Measurements from ENCODE around the gene DDIT4. TPM values are rescaled to one million over a fixed set of nuclear protein-coding genes. Genes with fewer than 3 reads are reported as not detected.
A peak's percentile ranks its signal among the peaks of the same experiment; 100 is the strongest.

Gene DDIT4
- total and polyA plus RNA-seq, 9 of the 15 experiments (the other 6 are each of a cell fraction or from before 2014, with no cell fraction given): 8.2 to 675 (median 159) TPM

DNA sequence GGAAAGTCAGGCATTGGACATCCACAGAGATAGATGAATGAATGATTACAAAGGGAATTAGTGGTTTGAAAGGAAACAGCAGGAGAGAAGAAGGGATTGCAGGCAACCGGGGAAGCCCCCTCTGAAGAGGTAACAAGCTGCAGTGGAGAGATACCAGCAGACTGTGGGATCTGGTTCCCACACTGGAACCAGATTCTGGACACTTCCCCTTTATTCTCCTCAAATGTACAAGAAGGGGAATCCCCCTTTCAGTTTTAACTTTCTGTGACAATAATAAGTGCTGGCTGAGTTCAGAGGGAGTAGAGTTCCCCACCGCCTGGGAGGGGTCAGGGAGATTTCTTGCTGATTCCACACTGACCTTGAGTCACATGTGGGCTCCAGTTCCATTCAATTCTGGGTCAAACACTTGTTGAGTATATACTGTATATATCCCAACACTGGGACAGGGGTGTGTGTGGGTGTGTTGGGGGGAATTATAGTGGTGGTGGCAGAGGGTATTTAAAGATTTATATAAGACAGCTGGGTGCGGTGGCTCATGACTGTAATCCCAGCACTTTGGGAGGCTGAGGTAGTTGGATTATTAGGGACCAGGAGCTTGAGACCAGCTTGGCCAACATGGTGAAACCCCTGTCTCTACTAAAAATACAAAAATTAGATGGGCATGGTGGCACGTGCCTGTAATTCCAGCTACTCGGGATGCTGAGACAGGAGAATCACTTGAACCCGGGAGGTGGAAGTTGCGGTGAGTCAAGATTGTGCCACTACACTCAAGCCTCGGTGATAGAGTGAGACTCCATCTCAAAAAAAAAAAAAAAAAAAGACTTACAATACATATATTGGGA lies 16.5 kb upstream of the DDIT4 start (continued):
- peak; percentile 38; the same call in 1 of the 2 replicates for TF ChIP-seq REST (IDR thresholded peaks at IDR 0.05; ENCODE audit: borderline replicate concordance)
- TF ChIP-seq REST (CRISPR knock-in tag; IDR thresholded peaks at IDR 0.05; ENCODE audit: low read depth): no peak
- no peak for TF ChIP-seq FOXJ3 (CRISPR knock-in tag; IDR thresholded peaks at IDR 0.05)
- TF ChIP-seq PHB2 (IDR thresholded peaks at IDR 0.05; ENCODE audit: low read depth): peak; percentile 31; the same call in 1 of the 2 replicates
- no peak for TF ChIP-seq SRF (CRISPR knock-in tag; IDR thresholded peaks at IDR 0.05)
- no peak for TF ChIP-seq ZNF217 (CRISPR knock-in tag; IDR thresholded peaks at IDR 0.05)
- TF ChIP-seq POLR2AphosphoS5 (IDR thresholded peaks at IDR 0.05; ENCODE audit: control insufficient read depth, insufficient read depth, low read depth, low read length): no peak
- no peak for TF ChIP-seq ZNF449 (CRISPR knock-in tag; IDR thresholded peaks at IDR 0.05)
- 0 out of 2 replicates have a peak, but pooled peaks have one; percentile 35 for TF ChIP-seq ARID4B (CRISPR knock-in tag; IDR thresholded peaks at IDR 0.05)
- no peak for TF ChIP-seq ZNF668 (CRISPR knock-in tag; IDR thresholded peaks at IDR 0.05)
- TF ChIP-seq CREB1 (IDR thresholded peaks at IDR 0.05): no peak
- no peak; the same call in 1 of the 2 replicates for TF ChIP-seq CREB1 (CRISPR knock-in tag; IDR thresholded peaks at IDR 0.05)
